ENCODE results near the gene CKM.

GRCh38 chr19:45305421-45305820 is 17.3 kb downstream of the CKM start:
- no peak for TF ChIP-seq POLR2A (IDR thresholded peaks at IDR 0.05)
- TF ChIP-seq, protein P1, sequence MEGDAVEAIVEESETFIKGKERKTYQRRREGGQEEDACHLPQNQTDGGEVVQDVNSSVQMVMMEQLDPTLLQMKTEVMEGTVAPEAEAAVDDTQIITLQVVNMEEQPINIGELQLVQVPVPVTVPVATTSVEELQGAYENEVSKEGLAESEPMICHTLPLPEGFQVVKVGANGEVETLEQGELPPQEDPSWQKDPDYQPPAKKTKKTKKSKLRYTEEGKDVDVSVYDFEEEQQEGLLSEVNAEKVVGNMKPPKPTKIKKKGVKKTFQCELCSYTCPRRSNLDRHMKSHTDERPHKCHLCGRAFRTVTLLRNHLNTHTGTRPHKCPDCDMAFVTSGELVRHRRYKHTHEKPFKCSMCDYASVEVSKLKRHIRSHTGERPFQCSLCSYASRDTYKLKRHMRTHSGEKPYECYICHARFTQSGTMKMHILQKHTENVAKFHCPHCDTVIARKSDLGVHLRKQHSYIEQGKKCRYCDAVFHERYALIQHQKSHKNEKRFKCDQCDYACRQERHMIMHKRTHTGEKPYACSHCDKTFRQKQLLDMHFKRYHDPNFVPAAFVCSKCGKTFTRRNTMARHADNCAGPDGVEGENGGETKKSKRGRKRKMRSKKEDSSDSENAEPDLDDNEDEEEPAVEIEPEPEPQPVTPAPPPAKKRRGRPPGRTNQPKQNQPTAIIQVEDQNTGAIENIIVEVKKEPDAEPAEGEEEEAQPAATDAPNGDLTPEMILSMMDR (IDR thresholded peaks at IDR 0.05 in 4 of 5, conservative IDR thresholded peaks at IDR 0.05 in 1 of 5) = no peak
